ENCODE data around the gene SKAP2. TPM values are rescaled to one million over a fixed set of nuclear protein-coding genes. Genes with fewer than 3 reads are reported as not detected.

Gene SKAP2
- total and polyA plus RNA-seq, 2 donors (not counting 3 experiments of a cell fraction or from before 2014, with no cell fraction given), result 4.0 to 27.6 TPM

- no peak overlapping the region for H3K4me3 ChIP-seq (replicated peaks in 1 of 3; ENCODE audit: insufficient read depth in 1 of 3, low read depth in 1 of 3, low read length in 3 of 3)
- CTCF ChIA-PET, result interaction anchor here (1.8 to 2.1 kb wide), 2 partner anchors 10 to 11 kb away, joined by 7 to 8 read pairs; no protein-coding TSS in a partner anchor
- H3K4me2 ChIP-seq (ENCODE audit: insufficient read depth, low read length), result no peak overlapping the region
- no peaks in the 10 kb centered on the region for H3K79me2 ChIP-seq (ENCODE audit: control insufficient read depth, insufficient read depth, low read length)
- H3K9ac ChIP-seq (replicated peaks; ENCODE audit: extremely low read depth, insufficient read depth, low read length), result no peak overlapping the region
- peaks cover 2% of the 10 kb centered on the region for H3K9me1 ChIP-seq (replicated peaks; ENCODE audit: control insufficient read depth, extremely low read depth, insufficient read depth, low read length)
- BruUV-seq (replicated peaks), result no TSS peak
- no peaks in the 10 kb centered on the region for H3K4me1 ChIP-seq (ENCODE audit: control insufficient read depth, extremely low read depth, insufficient read depth, low read length)
- no peak overlapping the region for H2AFZ ChIP-seq (ENCODE audit: low read depth, low read length)
- FAIRE-seq, result no peak
- intact Hi-C loops (cut with micrococcal nuclease) (no loop called here), dilution Hi-C loops (cut with MboI; ENCODE audit: extremely low pct_ligation_motif_present, low sequenced_read_pairs) (no loop called here)
- H3K27ac ChIP-seq (ENCODE audit: insufficient read depth, low read depth, low read length), result no peak overlapping the region
- no peak for TF ChIP-seq GATA2 (IDR thresholded peaks at IDR 0.05; ENCODE audit: insufficient read depth, insufficient read length, low read depth, low read length)
- TF ChIP-seq JUN (IDR thresholded peaks at IDR 0.05; ENCODE audit: borderline replicate concordance, insufficient read depth, insufficient read length, low read depth), result no peak
- no peak for TF ChIP-seq FOS (IDR thresholded peaks at IDR 0.05; ENCODE audit: borderline replicate concordance, insufficient read depth, low read length)
- no peak for TF ChIP-seq POLR2AphosphoS5 (IDR thresholded peaks at IDR 0.05; ENCODE audit: insufficient read depth, low read depth, low read length)
- TF ChIP-seq, protein P1, sequence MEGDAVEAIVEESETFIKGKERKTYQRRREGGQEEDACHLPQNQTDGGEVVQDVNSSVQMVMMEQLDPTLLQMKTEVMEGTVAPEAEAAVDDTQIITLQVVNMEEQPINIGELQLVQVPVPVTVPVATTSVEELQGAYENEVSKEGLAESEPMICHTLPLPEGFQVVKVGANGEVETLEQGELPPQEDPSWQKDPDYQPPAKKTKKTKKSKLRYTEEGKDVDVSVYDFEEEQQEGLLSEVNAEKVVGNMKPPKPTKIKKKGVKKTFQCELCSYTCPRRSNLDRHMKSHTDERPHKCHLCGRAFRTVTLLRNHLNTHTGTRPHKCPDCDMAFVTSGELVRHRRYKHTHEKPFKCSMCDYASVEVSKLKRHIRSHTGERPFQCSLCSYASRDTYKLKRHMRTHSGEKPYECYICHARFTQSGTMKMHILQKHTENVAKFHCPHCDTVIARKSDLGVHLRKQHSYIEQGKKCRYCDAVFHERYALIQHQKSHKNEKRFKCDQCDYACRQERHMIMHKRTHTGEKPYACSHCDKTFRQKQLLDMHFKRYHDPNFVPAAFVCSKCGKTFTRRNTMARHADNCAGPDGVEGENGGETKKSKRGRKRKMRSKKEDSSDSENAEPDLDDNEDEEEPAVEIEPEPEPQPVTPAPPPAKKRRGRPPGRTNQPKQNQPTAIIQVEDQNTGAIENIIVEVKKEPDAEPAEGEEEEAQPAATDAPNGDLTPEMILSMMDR (IDR thresholded peaks at IDR 0.05; ENCODE audit: extremely low read depth in 1 of 2, insufficient read depth in 1 of 2, low read depth in 1 of 2, low read length in 2 of 2), result no peak
- TF ChIP-seq EZH2 (IDR thresholded peaks at IDR 0.05; ENCODE audit: borderline replicate concordance, low read depth, low read length, severe bottlenecking), result no peak
- TF ChIP-seq MYC (IDR thresholded peaks at IDR 0.05; ENCODE audit: low read depth, low read length), result no peak
- no peak for TF ChIP-seq MAX (IDR thresholded peaks at IDR 0.05; ENCODE audit: insufficient read depth, insufficient read length)
- TF ChIP-seq POLR2A (IDR thresholded peaks at IDR 0.05; ENCODE audit: low read depth, low read length), result no peak
- POLR2A ChIA-PET, result interaction anchor here (1.0 kb wide), 1 partner anchor 15 kb away, joined by 3 read pairs; no protein-coding TSS in a partner anchor
- no peaks in the 10 kb centered on the region for H4K20me1 ChIP-seq (replicated peaks; ENCODE audit: control insufficient read depth, extremely low read depth, insufficient read depth, low read length)
- H3K27me3 ChIP-seq (ENCODE audit: control insufficient read depth in 2 of 2, insufficient read depth in 2 of 2, low read length in 2 of 2), result no peaks in the 10 kb centered on the region
- H3K9me3 ChIP-seq (replicated peaks; ENCODE audit: control insufficient read depth, insufficient read depth, low read length), result no peaks in the 10 kb centered on the region
- no peak for DNase-seq (ENCODE audit: low read depth, low spot score)
- no peaks in the 10 kb centered on the region for H3K36me3 ChIP-seq (ENCODE audit: control insufficient read depth in 2 of 2, extremely low read depth in 1 of 2, insufficient read depth in 2 of 2, low read length in 2 of 2)
These were observed 16.5 kb upstream of the SKAP2 start for GRCh38 chr7:26880852-26881251.
